ENCODE measurements around the gene CNKSR3.

CNKSR3 gene

DNA sequence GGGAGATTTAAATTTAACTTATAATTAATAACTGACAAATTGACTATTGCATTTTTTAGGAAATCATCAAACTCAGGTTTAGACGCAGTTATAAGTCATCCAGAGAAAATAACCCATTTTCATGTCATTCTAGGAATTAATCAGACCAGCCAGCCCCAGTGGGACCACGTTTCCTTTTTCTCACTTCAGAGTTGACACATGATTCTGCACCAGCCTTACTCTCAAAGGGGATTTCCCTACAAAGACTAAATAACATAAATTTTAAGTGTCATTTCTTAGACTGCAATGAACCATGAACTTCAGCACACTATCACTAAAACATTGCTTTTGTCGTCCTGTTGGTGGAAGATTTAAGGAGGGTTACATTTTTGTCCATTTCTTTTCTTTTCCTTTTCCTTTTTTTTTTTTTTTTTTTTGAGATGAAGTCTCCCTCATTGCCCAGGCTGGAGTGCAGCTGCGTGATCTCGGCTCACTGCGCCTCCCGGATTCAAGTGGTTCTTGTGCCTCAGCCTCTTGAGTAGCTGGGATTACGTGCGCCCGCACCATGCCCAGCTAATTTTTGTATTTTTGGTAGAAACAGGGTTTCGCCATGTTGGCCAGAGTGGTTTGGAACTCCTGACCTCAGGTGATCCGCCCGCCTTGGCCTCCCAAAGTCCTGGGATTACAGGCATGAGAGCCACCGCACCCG, 157.4 kb downstream of the CNKSR3 start:
- H3K4me3 ChIP-seq (ENCODE audit: control insufficient read depth, low read depth, low read length), result no peak overlapping the region
- no peak for TF ChIP-seq CTCF (IDR thresholded peaks at IDR 0.05; ENCODE audit: control insufficient read depth, insufficient read depth, low read depth, low read length, missing control alignments)
- DNase-seq (ENCODE audit: low read depth), result no peak

DNA sequence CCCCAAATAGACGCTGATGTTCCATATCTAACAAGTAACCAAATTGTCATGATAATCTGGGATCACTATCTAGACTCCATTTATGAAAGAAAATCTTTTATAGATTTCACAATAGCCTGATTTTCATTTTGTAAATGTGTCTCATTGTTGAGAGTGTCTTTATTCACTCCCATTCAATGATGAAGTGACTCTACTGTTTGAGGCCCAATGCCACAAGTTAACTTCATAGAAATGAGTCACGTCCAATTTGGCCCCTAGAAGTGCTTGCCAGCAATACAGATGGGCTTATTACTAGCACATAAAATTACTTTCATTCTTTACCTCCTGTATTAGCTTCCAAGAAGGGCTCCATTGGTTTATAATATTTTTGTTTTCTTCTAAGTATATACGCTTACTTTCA, 160.2 kb downstream of the CNKSR3 start:
- H3K4me3 ChIP-seq (ENCODE audit: control insufficient read depth, low read depth, low read length), result no peak overlapping the region
- no peak for DNase-seq (ENCODE audit: low read depth)
- no peak for TF ChIP-seq CTCF (IDR thresholded peaks at IDR 0.05; ENCODE audit: control insufficient read depth, insufficient read depth, low read depth, low read length, missing control alignments)

GRCh38 chr6:154347981-154348380, 162.5 kb downstream of the CNKSR3 start:
- DNase-seq (ENCODE audit: low read depth), result no peak
- no peak overlapping the region for H3K4me3 ChIP-seq (ENCODE audit: control insufficient read depth, low read depth, low read length)
- no peak for TF ChIP-seq CTCF (IDR thresholded peaks at IDR 0.05; ENCODE audit: control insufficient read depth, insufficient read depth, low read depth, low read length, missing control alignments)

- no peak for DNase-seq (ENCODE audit: low read depth)
- no peak overlapping the region for H3K4me3 ChIP-seq (ENCODE audit: control insufficient read depth, low read depth, low read length)
- no peak for TF ChIP-seq CTCF (IDR thresholded peaks at IDR 0.05; ENCODE audit: control insufficient read depth, insufficient read depth, low read depth, low read length, missing control alignments)
Observed at GRCh38 chr6:154345811-154346210, 164.7 kb downstream of the CNKSR3 start.

DNA sequence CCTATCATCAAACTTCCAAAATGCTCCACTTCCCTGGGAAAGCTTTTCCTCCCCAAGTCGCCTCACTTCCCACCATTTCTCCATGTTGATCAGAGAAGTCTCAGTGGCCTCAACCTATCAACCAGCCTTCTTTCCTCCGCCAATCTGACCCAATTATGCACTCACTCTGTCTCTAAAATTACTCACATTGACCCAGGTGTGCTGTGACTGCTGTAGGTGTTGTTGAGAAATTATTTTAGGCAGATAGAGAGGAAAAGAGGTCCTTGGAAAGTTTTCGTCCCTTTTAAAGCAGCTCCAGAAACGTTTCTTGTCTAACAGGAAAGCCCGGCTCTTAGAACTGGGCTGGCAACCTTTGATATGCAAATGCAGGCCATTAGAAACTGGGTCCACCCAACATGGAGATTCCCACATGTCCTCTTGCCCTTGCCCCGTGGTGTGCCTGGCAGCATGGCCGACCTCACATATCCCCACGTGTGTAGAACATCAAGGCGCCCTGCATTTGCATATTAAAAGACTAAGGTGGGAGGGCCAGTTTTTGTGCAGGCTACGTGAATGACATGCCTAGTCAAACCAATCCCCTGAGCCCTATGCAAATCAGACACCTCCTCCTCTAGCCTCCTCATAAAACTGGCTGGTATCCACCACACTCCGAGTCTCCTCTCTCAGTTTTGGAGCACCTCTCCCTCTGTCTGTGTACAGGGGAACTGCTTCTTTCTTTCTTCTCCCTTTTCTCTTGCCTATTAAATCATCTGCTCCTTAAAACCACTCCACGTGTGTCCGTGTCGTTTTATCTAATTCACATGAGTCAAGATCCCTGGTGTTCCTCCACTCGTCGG, 166.8 kb downstream of the CNKSR3 start:
- DNase-seq (ENCODE audit: low read depth), result no peak
- no peak overlapping the region for H3K4me3 ChIP-seq (ENCODE audit: control insufficient read depth, low read depth, low read length)
- peak; percentile 33 for TF ChIP-seq CTCF (IDR thresholded peaks at IDR 0.05; ENCODE audit: control insufficient read depth, insufficient read depth, low read depth, low read length, missing control alignments)

DNA sequence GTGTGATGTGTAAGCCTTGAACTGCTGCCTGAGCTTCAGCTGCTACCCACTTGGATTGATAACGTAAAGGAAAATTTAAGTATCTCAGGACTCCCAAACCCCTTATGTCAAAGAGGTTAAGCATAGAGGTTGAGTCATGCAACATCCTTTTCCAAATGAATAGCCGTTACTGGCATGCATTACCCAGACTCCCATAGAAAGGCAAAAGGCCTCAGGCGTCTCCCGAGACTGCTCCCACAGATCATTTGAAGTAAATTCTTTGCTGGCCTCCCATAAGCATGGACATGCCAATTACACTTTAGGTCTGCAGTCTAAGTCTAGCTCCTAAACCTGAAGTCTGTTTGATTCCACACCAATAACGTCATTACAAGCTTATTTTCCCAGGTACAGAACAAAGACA, 168.6 kb downstream of the CNKSR3 start:
- DNase-seq (ENCODE audit: low read depth), result no peak
- no peak for TF ChIP-seq CTCF (IDR thresholded peaks at IDR 0.05; ENCODE audit: control insufficient read depth, insufficient read depth, low read depth, low read length, missing control alignments)
- no peak overlapping the region for H3K4me3 ChIP-seq (ENCODE audit: control insufficient read depth, low read depth, low read length)

Measured in AG09309 (cell line).